Measurements from ENCODE around the gene RRP15.

Gene RRP15

GRCh38 chr1:218262259-218262658 lies 22.8 kb upstream of the RRP15 start:
- Histone ChIP-seq H3K36me3 (ENCODE audit: insufficient read depth, low read length) (no peaks in the 10 kb centered on the region), H3K9me3 (ENCODE audit: low read length) (peaks cover 4% of the 10 kb centered on the region), H3K4me3 (ENCODE audit: low read depth in 1 of 2, low read length in 2 of 2) (no peak overlapping the region), H3K4me1 (ENCODE audit: insufficient read depth, low read length) (no peaks in the 10 kb centered on the region), H3K9ac (ENCODE audit: low read length) (no peak overlapping the region), H3K27me3 (ENCODE audit: control insufficient read depth in 1 of 2, insufficient read depth in 2 of 2, low read length in 2 of 2) (no peaks in the 10 kb centered on the region), H3K27ac (ENCODE audit: low read depth, low read length) (no peak overlapping the region)

GRCh38 chr1:218266356-218266755 lies 18.7 kb upstream of the RRP15 start:
- no peaks in the 10 kb centered on the region for H3K9me3 ChIP-seq (ENCODE audit: low read length)
- H3K9ac ChIP-seq (ENCODE audit: low read length): no peak overlapping the region
- H3K36me3 ChIP-seq (ENCODE audit: insufficient read depth, low read length): no peaks in the 10 kb centered on the region
- no peak overlapping the region for H3K4me3 ChIP-seq (ENCODE audit: low read depth in 1 of 2, low read length in 2 of 2)
- no peaks in the 10 kb centered on the region for H3K4me1 ChIP-seq (ENCODE audit: insufficient read depth, low read length)
- H3K27ac ChIP-seq (ENCODE audit: low read depth, low read length): no peak overlapping the region
- H3K27me3 ChIP-seq (ENCODE audit: control insufficient read depth in 1 of 2, insufficient read depth in 2 of 2, low read length in 2 of 2): no peaks in the 10 kb centered on the region

- Histone ChIP-seq H3K27ac (ENCODE audit: low read depth, low read length) (no peak overlapping the region), H3K4me3 (ENCODE audit: low read depth in 1 of 2, low read length in 2 of 2) (no peak overlapping the region), H3K27me3 (ENCODE audit: control insufficient read depth in 1 of 2, insufficient read depth in 2 of 2, low read length in 2 of 2) (no peaks in the 10 kb centered on the region), H3K36me3 (ENCODE audit: insufficient read depth, low read length) (no peaks in the 10 kb centered on the region), H3K9ac (ENCODE audit: low read length) (no peak overlapping the region), H3K9me3 (ENCODE audit: low read length) (no peaks in the 10 kb centered on the region), H3K4me1 (ENCODE audit: insufficient read depth, low read length) (no peaks in the 10 kb centered on the region)
These were observed 12.7 kb upstream of the RRP15 start for GRCh38 chr1:218272366-218272765.

GRCh38 chr1:218273762-218274479 lies 11.2 kb upstream of the RRP15 start:
- Histone ChIP-seq H3K4me1 (ENCODE audit: insufficient read depth, low read length) (no peaks in the 10 kb centered on the region), H3K9ac (ENCODE audit: low read length) (no peak overlapping the region), H3K27ac (ENCODE audit: low read depth, low read length) (no peak overlapping the region), H3K36me3 (ENCODE audit: insufficient read depth, low read length) (no peaks in the 10 kb centered on the region), H3K9me3 (ENCODE audit: low read length) (no peaks in the 10 kb centered on the region), H3K4me3 (ENCODE audit: low read depth in 1 of 2, low read length in 2 of 2) (no peak overlapping the region), H3K27me3 (ENCODE audit: control insufficient read depth in 1 of 2, insufficient read depth in 2 of 2, low read length in 2 of 2) (no peaks in the 10 kb centered on the region)

- Histone ChIP-seq H3K4me1 (ENCODE audit: insufficient read depth, low read length) (no peaks in the 10 kb centered on the region), H3K36me3 (ENCODE audit: insufficient read depth, low read length) (no peaks in the 10 kb centered on the region), H3K9ac (ENCODE audit: low read length) (no peak overlapping the region), H3K27ac (ENCODE audit: low read depth, low read length) (no peak overlapping the region), H3K9me3 (ENCODE audit: low read length) (no peaks in the 10 kb centered on the region), H3K27me3 (ENCODE audit: control insufficient read depth in 1 of 2, insufficient read depth in 2 of 2, low read length in 2 of 2) (no peaks in the 10 kb centered on the region), H3K4me3 (ENCODE audit: low read depth in 1 of 2, low read length in 2 of 2) (no peak overlapping the region)
These were observed 10.6 kb upstream of the RRP15 start for GRCh38 chr1:218274511-218274910.

GRCh38 chr1:218275823-218276222 lies 9.3 kb upstream of the RRP15 start:
- Histone ChIP-seq H3K4me1 (ENCODE audit: insufficient read depth, low read length) (no peaks in the 10 kb centered on the region), H3K27me3 (ENCODE audit: control insufficient read depth in 1 of 2, insufficient read depth in 2 of 2, low read length in 2 of 2) (no peaks in the 10 kb centered on the region), H3K27ac (ENCODE audit: low read depth, low read length) (no peak overlapping the region), H3K9me3 (ENCODE audit: low read length) (no peaks in the 10 kb centered on the region), H3K36me3 (ENCODE audit: insufficient read depth, low read length) (no peaks in the 10 kb centered on the region), H3K4me3 (ENCODE audit: low read depth in 1 of 2, low read length in 2 of 2) (no peak overlapping the region), H3K9ac (ENCODE audit: low read length) (no peak overlapping the region)

GRCh38 chr1:218281285-218281684 lies 3.8 kb upstream of the RRP15 start:
- no peaks in the 10 kb centered on the region for H3K9me3 ChIP-seq (ENCODE audit: low read length)
- H3K27me3 ChIP-seq (ENCODE audit: control insufficient read depth in 1 of 2, insufficient read depth in 2 of 2, low read length in 2 of 2): no peaks in the 10 kb centered on the region
- no peak overlapping the region for H3K27ac ChIP-seq (ENCODE audit: low read depth, low read length)
- no peak overlapping the region for H3K9ac ChIP-seq (ENCODE audit: low read length)
- H3K4me1 ChIP-seq (ENCODE audit: insufficient read depth, low read length): peaks cover 12% of the 10 kb centered on the region
- H3K4me3 ChIP-seq (ENCODE audit: low read depth in 1 of 2, low read length in 2 of 2): no peak overlapping the region
- no peaks in the 10 kb centered on the region for H3K36me3 ChIP-seq (ENCODE audit: insufficient read depth, low read length)

GRCh38 chr1:218284377-218284916 lies 646 bp upstream of the RRP15 start:
- Histone ChIP-seq H3K4me3 (ENCODE audit: low read depth in 1 of 2, low read length in 2 of 2) (peak overlapping the region; percentile 51 to 98), H3K27ac (ENCODE audit: low read depth, low read length) (peak overlapping the region; percentile 59), H3K4me1 (ENCODE audit: insufficient read depth, low read length) (peaks cover 13% of the 10 kb centered on the region)

GRCh38 chr1:218292515-218292914 lies 7.4 kb downstream of the RRP15 start:
- no peak overlapping the region for H3K4me3 ChIP-seq (ENCODE audit: low read depth in 1 of 2, low read length in 2 of 2)
- H3K27me3 ChIP-seq (ENCODE audit: control insufficient read depth in 1 of 2, insufficient read depth in 2 of 2, low read length in 2 of 2): no peaks in the 10 kb centered on the region
- no peak overlapping the region for H3K9ac ChIP-seq (ENCODE audit: low read length)
- H3K27ac ChIP-seq (ENCODE audit: low read depth, low read length): no peak overlapping the region
- no peaks in the 10 kb centered on the region for H3K4me1 ChIP-seq (ENCODE audit: insufficient read depth, low read length)
- no peaks in the 10 kb centered on the region for H3K9me3 ChIP-seq (ENCODE audit: low read length)
- H3K36me3 ChIP-seq (ENCODE audit: insufficient read depth, low read length): peaks cover 5% of the 10 kb centered on the region

More at GRCh38 chr1:218284377-218284916, 646 bp upstream of the RRP15 start:
- Histone ChIP-seq H3K36me3 (ENCODE audit: insufficient read depth, low read length) (no peaks in the 10 kb centered on the region), H3K9me3 (ENCODE audit: low read length) (no peaks in the 10 kb centered on the region), H3K9ac (ENCODE audit: low read length) (peak overlapping the region; percentile 29), H3K27me3 (ENCODE audit: control insufficient read depth in 1 of 2, insufficient read depth in 2 of 2, low read length in 2 of 2) (no peaks in the 10 kb centered on the region)

GRCh38 chr1:218294546-218294945 lies 9.5 kb downstream of the RRP15 start:
- Histone ChIP-seq H3K27me3 (ENCODE audit: control insufficient read depth in 1 of 2, insufficient read depth in 2 of 2, low read length in 2 of 2) (no peaks in the 10 kb centered on the region), H3K9ac (ENCODE audit: low read length) (no peak overlapping the region), H3K36me3 (ENCODE audit: insufficient read depth, low read length) (peaks cover 5% of the 10 kb centered on the region), H3K4me3 (ENCODE audit: low read depth in 1 of 2, low read length in 2 of 2) (no peak overlapping the region), H3K9me3 (ENCODE audit: low read length) (no peaks in the 10 kb centered on the region), H3K4me1 (ENCODE audit: insufficient read depth, low read length) (no peaks in the 10 kb centered on the region), H3K27ac (ENCODE audit: low read depth, low read length) (no peak overlapping the region)

- no peak overlapping the region for H3K9ac ChIP-seq (ENCODE audit: low read length)
- H3K4me3 ChIP-seq (ENCODE audit: low read depth in 1 of 2, low read length in 2 of 2): no peak overlapping the region
- no peaks in the 10 kb centered on the region for H3K27me3 ChIP-seq (ENCODE audit: control insufficient read depth in 1 of 2, insufficient read depth in 2 of 2, low read length in 2 of 2)
- no peaks in the 10 kb centered on the region for H3K4me1 ChIP-seq (ENCODE audit: insufficient read depth, low read length)
- H3K36me3 ChIP-seq (ENCODE audit: insufficient read depth, low read length): peaks cover 5% of the 10 kb centered on the region
- H3K9me3 ChIP-seq (ENCODE audit: low read length): no peaks in the 10 kb centered on the region
- H3K27ac ChIP-seq (ENCODE audit: low read depth, low read length): no peak overlapping the region
These were observed 11.1 kb downstream of the RRP15 start for GRCh38 chr1:218296162-218296561.

- Histone ChIP-seq H3K4me1 (ENCODE audit: insufficient read depth, low read length) (no peaks in the 10 kb centered on the region), H3K4me3 (ENCODE audit: low read depth in 1 of 2, low read length in 2 of 2) (no peak overlapping the region), H3K9ac (ENCODE audit: low read length) (no peak overlapping the region), H3K27me3 (ENCODE audit: control insufficient read depth in 1 of 2, insufficient read depth in 2 of 2, low read length in 2 of 2) (no peaks in the 10 kb centered on the region), H3K36me3 (ENCODE audit: insufficient read depth, low read length) (peaks cover 10% of the 10 kb centered on the region), H3K9me3 (ENCODE audit: low read length) (no peaks in the 10 kb centered on the region), H3K27ac (ENCODE audit: low read depth, low read length) (no peak overlapping the region)
These were observed 12.4 kb downstream of the RRP15 start for GRCh38 chr1:218297461-218297860.
